Sigmoid colon (tissue), 4 donors: ENCODE measurements around the gene STK11IP.

Experiments used
- CTCF ChIP-seq, 4 experiments: fragments of 450-650 bp in 3 of 4; fragments of 200-600 bp in 1 of 4; IDR thresholded peaks; one replicate each; pipeline ENCODE4 v1.5.1; 2016 to 2019; ENCODE audit warnings: antibody characterized with exemption in 4 of 4, mild to moderate bottlenecking in 3 of 4, moderate library complexity in 2 of 4
- POLR2AphosphoS5 ChIP-seq, 4 donors: sonication (generic); formaldehyde crosslinking; IDR thresholded peaks; one replicate each; pipeline ENCODE4 v1.6.1; 2017; ENCODE audit warnings: antibody characterized with exemption in 4 of 4

GRCh38 chr2:219648963-219649362, 51.3 kb downstream of the STK11IP start:
- TF ChIP-seq CTCF (IDR thresholded peaks at IDR 0.05) = no peak
- TF ChIP-seq POLR2AphosphoS5 (IDR thresholded peaks at IDR 0.05) = no peak
